ENCODE results near the gene KLHL40.

KLHL40 gene

DNA sequence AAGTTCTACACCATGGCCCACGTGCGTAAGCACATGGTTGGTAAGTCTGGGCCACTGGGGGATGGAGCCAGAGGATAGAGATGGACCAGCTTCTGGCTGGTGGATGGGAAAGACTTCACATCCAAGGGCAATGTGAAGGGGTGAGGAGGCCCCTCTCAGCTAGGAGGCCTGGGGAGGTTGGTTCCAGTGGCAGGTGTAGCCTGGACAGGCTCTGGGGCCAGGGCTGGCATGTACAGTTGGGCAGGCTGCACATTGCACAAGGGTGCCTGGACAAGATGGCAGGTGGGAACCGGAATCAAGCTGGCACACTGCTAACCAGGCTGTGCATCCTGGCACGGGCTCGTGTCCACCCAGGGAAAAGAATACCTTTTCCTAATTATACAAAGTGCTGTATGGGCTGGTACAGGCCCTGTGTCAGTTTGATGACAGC, 23.7 kb upstream of the KLHL40 start:
- Mint-ChIP-seq H3K36me3 (no peaks in the 10 kb centered on the region), H3K4me1 (peaks cover 11 to 17% of the 10 kb centered on the region in 2 donors), H3K4me3 (no peak overlapping the region), H3K27me3 (no peaks in the 10 kb centered on the region), H3K27ac (no peak overlapping the region), H3K9me3 (no peaks in the 10 kb centered on the region)
- no peak for ATAC-seq (replicated peaks)
- no peak for DNase-seq

- ATAC-seq (replicated peaks): no peak
- no peak for DNase-seq
- Mint-ChIP-seq H3K4me3 (no peak overlapping the region), H3K27ac (no peak overlapping the region), H3K4me1 (peaks cover 11 to 17% of the 10 kb centered on the region in 2 donors), H3K27me3 (no peaks in the 10 kb centered on the region), H3K9me3 (no peaks in the 10 kb centered on the region), H3K36me3 (no peaks in the 10 kb centered on the region)
These were observed 23.1 kb upstream of the KLHL40 start for GRCh38 chr3:42662037-42662812.

- H3K36me3 Mint-ChIP-seq: no peaks in the 10 kb centered on the region
- H3K4me1 Mint-ChIP-seq: peaks cover 11 to 17% of the 10 kb centered on the region in 2 donors
- H3K9me3 Mint-ChIP-seq: no peaks in the 10 kb centered on the region
- H3K27ac Mint-ChIP-seq: peak overlapping the region; percentile 65
- DNase-seq (no peak), ATAC-seq (replicated peaks) (no peak)
- no peak overlapping the region for H3K4me3 Mint-ChIP-seq
- no peaks in the 10 kb centered on the region for H3K27me3 Mint-ChIP-seq
These were observed 22.4 kb upstream of the KLHL40 start for GRCh38 chr3:42662813-42663535.

- H3K4me3 Mint-ChIP-seq: peak overlapping the region; percentile 69 to 72
- ATAC-seq (replicated peaks): peak; percentile 75 to 80
- no peaks in the 10 kb centered on the region for H3K36me3 Mint-ChIP-seq
- no peaks in the 10 kb centered on the region for H3K27me3 Mint-ChIP-seq
- peak overlapping the region; percentile 59 for H3K27ac Mint-ChIP-seq
- H3K4me1 Mint-ChIP-seq: peaks cover 11 to 13% of the 10 kb centered on the region in 2 donors
- DNase-seq: no peak
- H3K9me3 Mint-ChIP-seq: peaks cover 0 to 1% of the 10 kb centered on the region in 2 donors
These were observed 21.5 kb upstream of the KLHL40 start for GRCh38 chr3:42663581-42664437.

GRCh38 chr3:42664438-42664803, 20.9 kb upstream of the KLHL40 start:
- ATAC-seq (replicated peaks) (no peak), DNase-seq (no peak)
- peaks cover 11% of the 10 kb centered on the region in 2 donors for H3K4me1 Mint-ChIP-seq
- no peaks in the 10 kb centered on the region for H3K27me3 Mint-ChIP-seq
- peaks cover 0 to 1% of the 10 kb centered on the region in 2 donors for H3K9me3 Mint-ChIP-seq
- H3K36me3 Mint-ChIP-seq: no peaks in the 10 kb centered on the region
- no peak overlapping the region for H3K27ac Mint-ChIP-seq
- peak overlapping the region in 1 of 2 donors; percentile 52 for H3K4me3 Mint-ChIP-seq

GRCh38 chr3:42665050-42665878, 20.1 kb upstream of the KLHL40 start:
- no peak for ATAC-seq (replicated peaks)
- H3K4me1 Mint-ChIP-seq: peaks cover 9 to 11% of the 10 kb centered on the region in 2 donors
- H3K27me3 Mint-ChIP-seq: no peaks in the 10 kb centered on the region
- no peak overlapping the region for H3K27ac Mint-ChIP-seq
- DNase-seq: no peak
- H3K9me3 Mint-ChIP-seq: peaks cover 0 to 1% of the 10 kb centered on the region in 2 donors
- H3K36me3 Mint-ChIP-seq: no peaks in the 10 kb centered on the region
- no peak overlapping the region for H3K4me3 Mint-ChIP-seq

GRCh38 chr3:42666022-42666421, 19.3 kb upstream of the KLHL40 start:
- Mint-ChIP-seq H3K27ac (no peak overlapping the region), H3K9me3 (peaks cover 0 to 1% of the 10 kb centered on the region in 2 donors), H3K4me1 (peaks cover 9 to 11% of the 10 kb centered on the region in 2 donors), H3K4me3 (no peak overlapping the region), H3K27me3 (no peaks in the 10 kb centered on the region), H3K36me3 (no peaks in the 10 kb centered on the region)
- ATAC-seq (replicated peaks) (no peak), DNase-seq (no peak)

DNA sequence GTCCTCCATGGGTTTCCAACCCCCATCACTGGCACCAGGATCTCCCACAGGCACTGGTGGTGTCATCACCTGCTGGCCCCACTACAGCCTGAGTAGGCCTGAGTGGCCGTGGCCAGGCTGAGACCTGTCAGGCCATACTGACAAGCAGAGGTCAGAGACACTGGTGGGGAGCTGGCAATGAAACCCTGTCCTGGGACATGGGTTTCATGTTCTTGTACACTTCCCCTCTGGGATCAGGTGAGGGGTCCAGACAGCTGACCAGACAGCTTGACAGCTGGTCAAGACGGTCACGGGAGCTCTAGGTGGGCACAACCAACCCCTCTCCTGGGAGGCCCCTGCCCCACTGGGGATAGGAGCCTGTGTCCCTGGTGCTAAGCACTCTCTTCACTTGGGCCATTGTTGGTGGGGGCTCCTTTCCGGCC, 18.7 kb upstream of the KLHL40 start:
- peaks cover 9 to 11% of the 10 kb centered on the region in 2 donors for H3K4me1 Mint-ChIP-seq
- peak overlapping the region; percentile 32 for H3K27ac Mint-ChIP-seq
- no peaks in the 10 kb centered on the region for H3K36me3 Mint-ChIP-seq
- no peaks in the 10 kb centered on the region for H3K27me3 Mint-ChIP-seq
- ATAC-seq (replicated peaks): no peak
- DNase-seq: no peak
- no peak overlapping the region for H3K4me3 Mint-ChIP-seq
- peaks cover 0 to 1% of the 10 kb centered on the region in 2 donors for H3K9me3 Mint-ChIP-seq

DNA sequence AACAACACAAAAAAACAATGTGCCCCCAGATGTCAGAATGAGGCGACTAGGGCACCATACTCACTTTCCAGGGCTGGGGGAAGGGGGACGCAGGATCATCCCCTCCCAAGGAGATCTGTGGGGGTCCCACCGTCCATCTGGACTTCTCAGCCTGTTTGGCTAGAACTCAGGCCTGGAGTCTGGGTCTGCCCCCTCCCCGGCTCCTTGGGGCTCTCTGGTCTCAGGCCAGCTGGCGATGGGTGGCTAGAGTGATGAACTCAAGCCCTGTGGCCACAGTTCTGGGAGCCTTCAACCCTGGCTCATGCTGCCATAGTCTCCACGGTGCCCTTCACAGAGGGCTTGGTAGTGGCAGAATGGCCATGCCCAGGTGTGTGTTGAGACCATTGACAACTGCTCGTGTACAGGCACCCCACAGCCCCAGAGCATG, 18.2 kb upstream of the KLHL40 start:
- DNase-seq (no peak), ATAC-seq (replicated peaks) (no peak)
- H3K4me3 Mint-ChIP-seq: no peak overlapping the region
- no peaks in the 10 kb centered on the region for H3K27me3 Mint-ChIP-seq
- H3K4me1 Mint-ChIP-seq: peaks cover 9 to 11% of the 10 kb centered on the region in 2 donors
- H3K36me3 Mint-ChIP-seq: no peaks in the 10 kb centered on the region
- peaks cover 0 to 1% of the 10 kb centered on the region in 2 donors for H3K9me3 Mint-ChIP-seq
- H3K27ac Mint-ChIP-seq: no peak overlapping the region

DNA sequence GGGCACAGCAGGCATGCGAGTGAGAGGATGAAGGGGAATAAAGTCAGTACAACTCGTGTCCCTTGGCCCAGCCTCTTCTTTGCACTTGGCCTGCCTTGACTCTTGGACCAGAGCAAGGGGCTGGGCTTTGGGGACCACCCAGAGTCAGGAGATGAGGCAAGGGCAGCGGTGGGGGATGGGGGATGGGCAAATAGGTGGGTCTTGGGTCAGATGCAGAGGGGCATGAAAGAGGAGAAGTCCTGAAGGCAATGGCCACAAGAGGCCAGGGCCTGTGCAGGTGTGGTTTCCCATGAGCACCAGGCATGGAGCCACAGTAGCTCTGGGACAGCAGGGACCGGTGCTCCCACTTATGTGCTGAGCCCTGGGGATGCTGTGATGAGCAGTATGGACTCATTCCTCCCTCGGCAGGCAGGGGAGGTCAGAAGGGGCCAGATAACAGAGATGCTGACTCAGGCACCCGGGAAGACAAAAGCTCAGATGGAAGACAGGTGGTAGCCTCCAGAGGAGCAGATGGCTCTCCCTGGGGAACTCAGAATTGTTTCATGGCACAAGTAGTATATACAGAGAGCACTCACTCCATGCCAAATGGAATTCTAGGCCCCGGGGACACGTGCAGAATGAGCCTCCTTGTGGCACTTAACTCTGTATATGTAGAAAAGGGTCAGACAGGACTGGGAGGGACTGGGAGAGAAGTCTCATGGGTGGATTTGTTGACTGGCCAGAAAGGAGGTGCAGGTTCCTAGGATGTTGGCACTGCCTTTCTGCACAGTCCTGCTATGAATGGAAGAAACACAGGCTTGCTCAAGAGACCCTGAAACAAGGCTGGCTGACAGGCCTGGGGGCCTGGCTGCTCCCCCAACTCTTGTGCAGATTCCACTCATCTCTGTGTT, 17.6 kb upstream of the KLHL40 start:
- H3K4me1 Mint-ChIP-seq: peaks cover 8 to 11% of the 10 kb centered on the region in 2 donors
- no peaks in the 10 kb centered on the region for H3K36me3 Mint-ChIP-seq
- no peak overlapping the region for H3K27ac Mint-ChIP-seq
- peaks cover 0 to 1% of the 10 kb centered on the region in 2 donors for H3K9me3 Mint-ChIP-seq
- no peaks in the 10 kb centered on the region for H3K27me3 Mint-ChIP-seq
- ATAC-seq (replicated peaks) (no peak), DNase-seq (no peak)
- H3K4me3 Mint-ChIP-seq: no peak overlapping the region

- Mint-ChIP-seq H3K4me1 (peaks cover 8% of the 10 kb centered on the region in 2 donors), H3K27ac (no peak overlapping the region), H3K9me3 (peaks cover 0 to 1% of the 10 kb centered on the region in 2 donors), H3K36me3 (no peaks in the 10 kb centered on the region), H3K27me3 (no peaks in the 10 kb centered on the region), H3K4me3 (no peak overlapping the region)
- ATAC-seq (replicated peaks) (no peak), DNase-seq (no peak)
These were observed 16.9 kb upstream of the KLHL40 start for GRCh38 chr3:42668413-42668760.

- no peaks in the 10 kb centered on the region for H3K36me3 Mint-ChIP-seq
- H3K9me3 Mint-ChIP-seq: peaks cover 0 to 1% of the 10 kb centered on the region in 2 donors
- ATAC-seq (replicated peaks) (no peak), DNase-seq (no peak)
- no peak overlapping the region for H3K4me3 Mint-ChIP-seq
- peaks cover 4% of the 10 kb centered on the region in 2 donors for H3K4me1 Mint-ChIP-seq
- no peak overlapping the region for H3K27ac Mint-ChIP-seq
- H3K27me3 Mint-ChIP-seq: no peaks in the 10 kb centered on the region
These were observed 16.5 kb upstream of the KLHL40 start for GRCh38 chr3:42668793-42669217.

DNA sequence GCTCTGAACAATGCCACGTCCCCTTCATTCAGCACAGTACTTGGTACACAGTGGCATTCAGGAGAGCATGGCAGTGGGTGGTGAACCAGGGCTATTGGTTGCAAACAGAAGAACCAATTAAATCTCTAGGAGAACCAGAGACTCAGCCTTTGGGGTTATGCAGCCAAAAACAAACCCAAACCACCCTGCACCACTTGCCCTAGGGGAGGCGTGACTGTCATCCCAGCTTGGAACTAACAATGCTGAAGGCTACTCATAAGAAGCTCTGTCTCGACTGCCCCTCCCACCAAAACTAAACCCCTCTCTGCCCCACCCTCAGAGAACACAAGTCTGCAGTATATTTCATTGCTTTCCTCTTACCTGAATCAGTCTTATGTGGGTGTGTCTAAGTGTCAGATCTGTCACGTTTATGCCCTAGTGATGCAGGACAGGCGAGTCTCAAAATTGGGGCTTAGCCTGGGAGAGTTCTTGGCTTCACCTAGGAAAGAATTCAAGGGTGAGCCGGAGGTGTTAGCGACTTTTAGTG, 15.2 kb upstream of the KLHL40 start:
- Mint-ChIP-seq H3K27me3 (no peaks in the 10 kb centered on the region), H3K4me1 (no peaks in the 10 kb centered on the region), H3K4me3 (no peak overlapping the region), H3K27ac (no peak overlapping the region), H3K9me3 (peaks cover 0 to 1% of the 10 kb centered on the region in 2 donors), H3K36me3 (no peaks in the 10 kb centered on the region)
- no peak for ATAC-seq (replicated peaks)
- DNase-seq: no peak

Measured in stimulated activated naive B cell treated with anti-CD40 and anti-IgM and Interleukin-4, amounts not matched to agents 10 μg/mL and 1 μg/mL and 100 μg/mL, for 72 hours (primary cell).